Measurements from ENCODE around the gene IGFBP1.
A peak's percentile ranks its signal among the peaks of the same experiment; 100 is the strongest.

Gene IGFBP1

DNA sequence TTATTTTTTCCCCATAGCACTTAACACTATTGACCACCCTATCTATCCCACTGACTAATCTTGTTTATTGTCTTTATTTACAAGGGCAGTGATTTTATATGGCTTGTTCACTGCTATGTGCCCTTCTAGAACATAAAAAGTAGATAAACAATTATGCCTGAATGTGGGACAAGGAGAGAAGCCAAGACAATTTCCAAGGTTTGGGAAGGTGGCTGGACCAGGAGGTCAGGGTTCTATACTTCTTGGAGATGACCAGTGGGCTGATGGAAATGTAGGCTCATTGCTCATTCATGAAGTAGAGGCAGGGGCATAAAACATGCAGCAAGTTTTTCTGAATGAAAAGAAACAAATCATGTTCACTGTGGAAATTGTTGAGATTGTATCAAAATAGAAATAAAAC is 21.3 kb downstream of the IGFBP1 start:
- FAIRE-seq, result no peak

DNA sequence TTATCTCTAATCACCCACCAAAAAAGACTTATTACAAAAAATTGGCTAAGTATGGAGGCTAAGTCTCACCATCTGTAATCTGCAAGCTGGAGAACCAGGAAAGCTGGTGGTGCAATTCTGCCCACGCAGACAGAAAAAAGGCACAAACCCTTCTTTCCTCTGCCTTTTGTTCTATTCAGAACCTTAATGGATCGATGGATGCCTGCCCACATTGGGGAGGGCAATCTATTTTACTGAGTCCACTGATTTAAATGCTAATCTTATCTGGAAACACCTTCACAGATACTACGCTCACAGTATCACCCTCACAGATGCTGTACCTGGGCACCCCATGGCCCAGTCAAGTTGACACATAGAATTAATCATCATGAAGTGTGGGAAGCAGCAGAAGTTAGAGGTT is 22.6 kb downstream of the IGFBP1 start:
- FAIRE-seq, result no peak

DNA sequence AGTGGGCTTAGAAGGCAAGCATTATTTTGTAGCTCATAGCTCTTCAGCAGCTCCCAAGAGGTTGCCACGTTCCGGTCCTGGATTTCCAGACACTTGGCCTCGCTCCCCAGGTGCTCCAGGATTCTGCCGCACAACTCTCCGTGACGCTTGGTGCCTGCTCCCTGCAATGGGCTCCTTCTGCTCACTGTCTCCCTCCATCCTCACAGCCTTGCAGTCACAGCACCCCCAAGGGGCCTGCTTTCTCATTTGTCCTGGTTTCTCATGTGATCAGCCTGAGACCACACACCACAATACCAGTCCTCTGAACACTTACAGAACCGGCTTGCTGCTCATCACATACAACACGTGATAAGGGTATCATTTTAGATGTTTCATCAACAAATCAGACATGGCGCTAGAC is 23.0 kb downstream of the IGFBP1 start:
- no peak for FAIRE-seq

DNA sequence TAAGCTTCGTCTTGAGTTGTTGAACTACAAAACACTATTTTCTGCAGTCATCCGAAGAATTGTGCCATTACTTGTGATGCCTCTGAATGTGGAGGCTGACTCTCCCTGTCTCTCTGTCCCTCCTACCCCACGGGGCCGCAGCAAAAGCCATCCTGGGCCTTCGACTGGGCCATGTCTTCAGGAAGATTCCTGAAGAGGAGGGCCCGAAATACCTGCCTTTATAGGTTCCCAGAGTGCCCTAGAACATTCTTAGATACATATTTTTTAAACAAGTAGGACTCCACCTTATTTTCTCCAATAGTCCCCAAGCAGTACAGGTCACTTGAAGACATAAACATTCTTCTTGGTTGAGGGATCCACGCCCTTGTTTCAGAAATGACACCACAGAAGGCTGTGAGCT is 24.7 kb downstream of the IGFBP1 start:
- no peak for FAIRE-seq

DNA sequence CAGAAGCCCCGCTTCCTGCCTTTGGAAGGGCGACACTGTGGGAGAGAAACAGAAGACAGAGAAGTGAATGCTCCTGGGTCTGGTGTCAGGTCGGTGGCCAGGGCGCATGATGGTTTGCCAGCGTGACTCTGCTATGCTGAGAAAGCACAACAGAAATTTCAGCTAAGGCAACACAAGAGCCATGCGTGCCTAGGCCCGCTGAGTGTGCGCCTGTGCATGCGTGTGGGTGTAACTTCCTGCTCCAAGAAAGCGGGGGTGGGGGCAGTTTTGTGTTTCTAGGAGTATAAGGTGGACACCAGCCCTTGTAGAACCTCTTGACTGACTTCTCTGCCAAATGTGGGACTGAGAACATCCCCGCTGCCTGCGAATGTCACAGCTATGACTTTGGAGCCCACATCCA is 26.6 kb downstream of the IGFBP1 start:
- FAIRE-seq, result no peak

DNA sequence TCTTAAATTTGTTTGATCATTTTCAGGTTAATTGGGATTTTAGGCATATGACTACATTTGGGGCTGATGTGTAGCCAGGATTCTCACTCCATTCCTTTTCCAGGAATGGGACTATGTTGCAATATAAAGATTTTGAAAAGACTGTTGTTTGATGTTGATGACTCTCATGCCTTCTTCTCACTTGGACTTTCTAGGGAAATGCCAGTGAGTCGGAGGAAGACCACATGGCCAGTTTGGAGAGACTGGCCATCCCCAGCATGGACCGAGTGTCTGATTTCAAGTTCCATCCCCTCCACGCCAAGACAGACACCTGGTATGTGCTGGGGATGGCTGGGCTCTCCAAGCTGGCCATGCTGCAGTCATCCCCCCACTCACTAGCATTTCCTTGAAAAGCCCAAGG is 27.3 kb downstream of the IGFBP1 start:
- FAIRE-seq, result no peak

DNA sequence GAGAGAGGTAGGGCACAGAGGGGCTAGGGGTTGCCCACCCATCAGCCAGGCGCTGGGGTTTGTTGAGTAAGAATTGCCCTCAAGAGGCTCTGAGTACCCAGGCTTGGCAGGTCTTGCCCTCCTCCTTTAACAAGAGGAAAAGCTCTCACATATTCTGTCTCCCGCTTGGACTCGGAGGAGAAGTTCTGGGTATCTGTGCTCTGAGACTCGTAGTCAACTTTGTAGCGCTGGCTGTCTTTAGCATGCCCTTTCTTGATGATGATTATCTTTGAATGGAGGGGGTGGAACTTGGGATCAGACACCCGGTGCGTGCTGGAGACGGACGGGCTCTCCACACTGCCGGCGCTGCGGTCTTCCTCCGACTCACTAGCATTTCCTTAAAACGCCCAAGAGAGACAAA is 28.8 kb downstream of the IGFBP1 start:
- no peak for FAIRE-seq

DNA sequence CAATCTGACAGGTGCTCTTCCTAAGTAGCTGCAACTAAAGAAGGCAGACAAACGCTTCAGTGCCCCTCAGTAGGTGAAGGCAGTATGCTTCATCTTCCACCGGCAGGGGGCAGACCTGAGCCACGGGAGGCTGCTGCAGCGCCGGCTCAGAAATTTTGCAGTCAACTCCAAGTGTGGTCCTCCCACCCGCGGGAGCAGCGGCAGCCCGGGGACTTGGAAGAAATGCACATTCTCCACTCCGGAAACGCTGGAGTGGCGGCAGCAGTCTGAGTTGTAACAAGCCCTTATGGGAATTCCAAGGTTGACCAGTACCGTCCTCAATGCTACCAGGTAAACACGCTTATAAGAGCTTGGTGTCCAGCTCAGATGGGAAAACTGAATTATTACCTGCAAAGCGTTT is 29.4 kb downstream of the IGFBP1 start:
- FAIRE-seq, result no peak

DNA sequence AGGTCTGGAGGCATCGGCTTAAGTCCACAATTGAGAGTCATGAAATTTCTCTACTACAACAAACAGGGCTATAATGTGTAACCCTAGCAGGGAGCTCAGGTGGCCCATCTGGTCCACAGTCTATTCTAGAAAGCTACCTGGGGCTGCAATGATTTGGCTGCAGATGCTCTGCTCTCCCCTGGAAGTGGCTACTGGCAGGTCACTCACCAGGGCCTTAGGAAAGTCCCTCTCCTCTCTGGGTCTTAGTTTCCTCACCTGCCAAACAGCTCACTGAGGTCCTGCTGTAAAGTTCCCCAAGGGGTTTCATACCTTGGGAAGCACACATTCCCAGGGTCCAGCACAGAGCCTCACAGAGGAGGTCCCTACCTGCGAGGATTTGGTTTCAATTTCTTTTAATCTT is 30.3 kb downstream of the IGFBP1 start:
- FAIRE-seq, result no peak

DNA sequence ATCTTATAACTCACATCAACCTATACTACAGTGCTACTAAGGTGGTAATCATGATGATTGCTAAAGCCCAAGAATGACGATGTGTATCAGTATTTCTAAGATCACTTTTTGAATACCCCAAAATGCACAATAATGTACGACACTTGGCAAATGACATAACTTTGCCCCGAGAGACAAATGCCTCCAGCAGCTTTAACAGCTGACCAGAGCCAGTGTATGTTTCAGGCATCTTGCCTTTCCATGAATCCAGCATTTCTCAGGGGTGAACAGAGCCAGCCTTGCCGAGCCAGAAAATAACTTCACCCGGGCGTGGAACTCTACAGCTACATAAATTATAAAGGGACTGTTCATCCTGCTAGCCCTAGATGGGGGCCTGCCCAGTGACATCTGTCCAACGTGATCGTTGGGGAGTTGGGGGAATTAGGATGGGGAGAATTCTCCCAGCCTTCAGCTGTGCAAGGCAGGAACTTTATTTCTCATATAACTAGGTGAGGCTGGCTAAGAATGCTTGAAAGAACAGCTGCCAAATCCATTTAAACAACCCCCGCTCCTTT is 31.0 kb downstream of the IGFBP1 start:
- FAIRE-seq, result no peak

DNA sequence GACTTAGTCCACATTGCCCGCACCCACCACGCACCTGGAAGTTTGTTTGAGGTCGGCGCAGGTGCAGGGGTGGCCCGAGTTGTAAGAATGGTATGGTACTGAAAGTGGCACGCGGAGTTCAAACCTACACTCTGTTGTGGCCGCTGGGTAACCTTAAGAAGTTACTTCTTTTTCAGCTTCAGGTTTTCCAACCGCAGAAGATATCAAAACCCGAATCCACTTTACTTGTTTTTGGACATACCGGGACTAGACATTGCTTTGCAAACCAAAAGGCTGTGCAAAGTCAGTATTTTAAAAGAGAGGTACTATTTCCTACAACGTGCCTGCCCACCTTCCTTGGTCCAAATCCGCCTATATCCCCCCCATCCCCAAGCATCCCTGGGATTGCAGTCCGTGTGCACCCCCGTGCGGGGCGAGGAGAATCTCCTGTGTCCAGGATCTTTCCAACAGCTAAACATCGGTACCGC is 31.7 kb downstream of the IGFBP1 start:
- FAIRE-seq, result no peak

DNA sequence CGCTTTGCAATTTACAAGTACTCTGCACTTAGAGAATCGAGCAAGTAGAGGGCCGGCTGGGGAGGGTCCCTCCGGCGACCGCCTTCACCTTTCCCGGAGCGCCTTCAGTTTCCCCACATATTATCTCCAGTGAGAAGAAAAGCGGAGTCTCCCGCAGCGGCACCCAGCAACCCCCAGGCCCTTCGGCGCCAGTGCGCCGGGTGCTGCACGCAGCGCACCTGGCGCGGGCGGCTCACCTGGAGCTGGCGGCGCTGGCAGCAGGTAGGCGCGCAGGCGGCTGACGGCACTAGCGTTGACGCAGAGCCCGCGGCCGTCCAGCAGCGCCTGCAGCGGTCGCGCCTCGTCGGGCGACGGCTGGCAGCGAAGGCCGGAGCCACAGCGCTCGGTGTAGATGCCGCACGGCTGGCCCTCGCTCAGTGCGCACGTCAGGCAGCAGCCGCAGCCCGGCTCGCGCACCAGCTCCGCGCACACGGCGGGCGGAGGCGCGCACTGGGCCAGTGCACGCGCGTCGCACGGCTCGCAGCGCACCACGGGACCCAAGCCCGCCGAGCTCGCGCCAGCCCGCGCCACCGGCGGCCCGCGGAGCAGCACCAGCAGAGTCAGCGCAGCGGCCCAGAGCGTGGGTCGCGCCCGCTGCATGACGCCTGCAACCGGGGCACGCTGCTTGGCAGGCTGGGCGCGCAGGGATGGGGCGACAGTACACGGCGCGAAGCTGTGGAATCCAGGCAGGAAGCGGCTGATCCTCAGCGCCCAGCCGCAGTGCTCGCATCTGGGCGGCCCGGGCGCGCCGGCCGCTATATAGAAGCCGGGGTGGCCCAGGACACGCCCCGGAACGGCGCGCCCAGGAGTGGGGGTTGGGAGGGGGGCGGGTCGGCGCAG is 32.5 kb downstream of the IGFBP1 start, which contains the start of gene IGFBP3:
Gene IGFBP3, minus strand, starts transcription at position 771 of the 879 bp plus-strand sequence. Its CDS starts 132 bp downstream, at position 639.
- FAIRE-seq, result no peak

DNA sequence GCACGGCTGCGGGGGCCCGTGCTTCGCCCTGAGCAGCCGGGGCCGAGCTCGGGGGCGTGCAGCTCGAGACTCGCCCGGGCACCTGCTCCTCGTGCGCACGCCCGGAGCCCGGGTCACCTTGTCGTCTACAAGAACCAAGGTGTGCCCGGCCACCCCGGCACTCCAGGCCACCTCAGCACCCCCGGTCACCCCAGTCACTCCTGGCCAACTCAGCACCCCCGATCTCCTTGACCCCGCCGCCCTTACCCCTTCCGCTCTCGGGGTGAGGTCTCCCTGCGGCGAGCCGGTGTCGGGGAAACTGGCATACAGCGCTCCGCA is 33.1 kb downstream of the IGFBP1 start:
- FAIRE-seq, result no peak

DNA sequence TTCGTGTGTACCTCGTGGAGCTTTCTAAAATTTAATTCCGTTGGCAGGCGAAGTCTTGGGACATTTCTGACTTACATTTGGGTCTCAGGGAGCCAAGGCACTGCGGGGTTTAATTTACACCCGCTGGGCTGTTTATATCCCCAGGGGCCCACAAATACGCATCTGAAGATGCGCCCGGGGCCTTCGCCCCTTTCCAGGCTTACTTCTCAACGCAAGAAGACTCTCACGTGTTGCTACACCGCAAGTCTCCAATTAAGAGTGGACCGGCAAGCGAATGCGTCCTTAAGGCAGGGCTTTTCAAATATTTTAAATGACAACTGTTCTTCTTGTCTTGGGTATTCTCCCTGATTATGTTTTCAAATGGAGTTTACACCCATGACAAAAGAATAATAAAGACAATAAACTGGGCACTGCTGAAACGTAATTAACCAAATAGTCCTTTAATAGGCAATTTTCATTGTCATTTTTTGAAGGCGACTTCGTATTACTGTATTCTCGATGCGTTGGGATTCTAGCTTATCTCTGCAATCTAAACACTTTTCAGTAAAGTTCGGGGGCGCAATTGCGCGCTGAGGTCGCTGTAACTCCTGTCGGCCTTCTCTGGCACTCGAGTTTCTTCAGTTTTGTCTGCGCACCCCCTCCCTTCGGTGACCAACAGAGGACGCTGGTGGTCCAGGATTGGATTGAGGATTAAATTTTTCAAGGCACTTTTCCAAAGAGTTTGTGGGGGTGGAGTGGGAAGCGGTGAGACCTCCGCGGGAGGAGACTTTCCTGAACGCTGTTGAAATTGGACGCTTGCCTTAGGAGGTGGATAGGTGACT is 33.6 kb downstream of the IGFBP1 start:
- no peak for FAIRE-seq

DNA sequence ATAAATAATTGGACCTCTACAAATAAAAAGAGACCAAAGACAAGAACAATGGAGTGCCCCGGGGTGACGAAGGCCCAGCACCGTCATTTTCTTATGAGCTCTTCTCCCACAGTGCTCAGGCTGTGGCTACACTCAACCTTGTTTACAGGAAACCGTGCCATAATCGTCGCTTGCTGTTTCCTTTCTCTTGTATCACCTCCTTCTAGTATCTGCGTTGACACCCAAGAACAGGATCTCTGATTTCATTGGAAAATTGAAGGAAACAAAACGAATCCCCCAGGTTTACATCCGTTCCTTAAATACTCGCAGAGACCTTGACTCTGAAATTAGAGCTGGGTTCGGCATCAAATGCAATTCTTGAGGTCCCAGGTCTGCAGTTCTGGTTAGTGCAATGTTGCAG is 34.5 kb downstream of the IGFBP1 start:
- FAIRE-seq, result no peak

DNA sequence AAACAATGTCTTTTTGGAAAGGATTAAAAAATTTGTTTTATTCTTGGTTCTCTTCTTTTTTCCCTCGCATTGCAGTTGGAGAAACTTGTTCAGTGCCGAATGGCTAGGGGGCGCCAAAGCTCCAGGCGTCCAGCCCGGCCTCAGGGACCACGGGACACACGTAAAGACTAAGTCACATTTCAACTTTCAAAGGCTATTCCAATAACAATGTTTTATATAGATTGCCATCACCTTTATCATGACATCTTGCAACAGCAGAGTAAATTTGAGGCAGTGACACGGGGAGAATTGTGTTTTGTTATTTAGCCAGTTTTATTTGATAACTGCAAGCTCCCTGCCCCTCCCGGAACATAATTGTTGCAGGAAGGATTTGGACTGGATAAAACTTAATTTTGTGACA is 35.0 kb downstream of the IGFBP1 start:
- FAIRE-seq, result peak; percentile 84

DNA sequence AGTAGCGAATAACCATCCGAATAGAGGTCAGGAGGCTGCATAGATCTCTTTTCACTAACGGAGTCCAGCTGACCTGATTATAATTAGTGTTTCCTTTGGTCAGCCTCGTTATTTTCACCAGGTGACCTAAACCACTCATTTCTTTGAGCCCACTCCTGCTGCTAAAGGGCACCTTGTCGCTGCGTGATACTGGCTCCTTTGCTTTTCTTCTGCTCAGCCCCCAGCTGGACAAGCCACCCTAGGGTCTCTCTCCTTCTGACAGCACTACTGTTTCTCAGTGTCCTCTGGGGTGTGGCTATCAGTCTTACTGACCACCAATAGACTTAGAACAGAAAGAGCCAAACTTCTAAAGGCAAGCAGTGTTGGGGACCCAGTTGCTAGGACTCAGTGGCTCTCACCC is 35.5 kb downstream of the IGFBP1 start:
- no peak for FAIRE-seq

DNA sequence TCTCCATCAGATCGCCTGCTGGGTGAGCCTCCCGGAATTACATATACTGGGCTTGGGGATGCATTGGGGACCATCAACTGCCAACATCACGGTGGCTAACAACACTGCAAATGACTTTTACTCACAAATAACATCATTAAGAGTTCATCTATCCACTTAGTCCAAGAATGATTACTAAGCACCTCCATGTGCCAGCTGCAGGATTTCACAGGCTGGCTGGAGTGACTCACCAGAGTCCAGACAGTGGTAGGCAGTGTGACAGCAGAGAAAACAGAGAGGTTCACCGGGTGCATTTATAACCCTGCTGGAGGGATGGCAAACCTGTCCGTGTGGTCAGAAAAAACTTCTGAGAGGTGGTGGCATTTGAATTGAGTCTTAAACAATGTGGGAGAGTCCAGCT is 36.0 kb downstream of the IGFBP1 start:
- no peak for FAIRE-seq

DNA sequence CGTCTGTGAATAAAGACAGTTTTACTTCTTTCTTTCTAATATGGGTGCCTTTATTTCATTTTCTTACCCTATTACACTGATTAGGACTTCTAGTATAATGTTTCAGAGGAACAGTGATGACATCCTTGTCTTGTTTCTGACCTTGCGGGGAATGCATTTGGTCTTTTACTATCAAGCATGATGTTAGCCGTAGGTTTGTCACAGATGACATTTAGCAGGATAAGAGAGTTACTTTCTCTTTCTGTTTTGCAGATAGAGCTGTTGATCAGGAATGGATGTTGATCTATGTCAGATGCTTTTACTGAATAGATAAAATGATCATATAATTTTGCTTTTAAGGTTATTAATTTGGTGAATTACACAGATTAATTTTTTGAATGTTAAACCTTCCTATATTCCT is 39.4 kb downstream of the IGFBP1 start:
- no peak for FAIRE-seq

DNA sequence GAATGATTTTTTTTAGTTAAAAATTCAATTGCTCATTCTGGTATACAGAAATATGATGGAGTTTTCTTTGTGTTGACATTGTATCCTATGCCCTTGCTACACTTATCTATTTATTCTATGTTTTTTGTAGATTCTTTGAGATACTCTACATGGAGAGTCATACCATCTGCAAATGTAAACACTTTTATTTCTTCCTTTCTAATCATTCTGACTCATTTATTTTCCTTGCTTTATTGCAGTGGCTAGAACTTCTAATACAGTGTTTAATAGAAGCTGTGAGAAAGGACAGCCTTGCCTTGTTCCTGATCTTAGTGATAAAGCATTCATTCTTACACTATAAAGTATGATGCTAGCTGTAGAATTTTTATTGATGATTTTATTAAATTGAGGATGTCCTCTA is 42.7 kb downstream of the IGFBP1 start:
- FAIRE-seq, result no peak

DNA sequence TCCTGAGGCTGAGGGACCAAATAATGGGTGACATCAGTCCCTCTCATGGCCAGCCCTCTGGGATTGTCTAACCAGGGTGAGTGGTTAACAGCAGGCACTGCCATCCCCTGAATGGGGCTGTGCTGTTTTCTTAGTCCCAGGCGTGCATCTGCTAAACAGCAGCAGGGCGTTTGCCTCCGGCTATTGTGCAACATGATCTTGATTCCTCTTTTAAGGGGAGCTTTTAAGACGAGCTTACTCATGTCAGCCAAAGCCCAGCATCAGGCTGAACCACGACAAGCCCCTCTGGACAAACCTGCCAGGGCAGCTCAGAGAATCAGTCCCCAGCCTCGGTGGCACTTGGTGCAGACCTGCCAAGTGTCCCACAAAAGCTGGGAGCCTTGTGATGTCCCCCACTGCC is 49.0 kb downstream of the IGFBP1 start:
- no peak for FAIRE-seq

DNA sequence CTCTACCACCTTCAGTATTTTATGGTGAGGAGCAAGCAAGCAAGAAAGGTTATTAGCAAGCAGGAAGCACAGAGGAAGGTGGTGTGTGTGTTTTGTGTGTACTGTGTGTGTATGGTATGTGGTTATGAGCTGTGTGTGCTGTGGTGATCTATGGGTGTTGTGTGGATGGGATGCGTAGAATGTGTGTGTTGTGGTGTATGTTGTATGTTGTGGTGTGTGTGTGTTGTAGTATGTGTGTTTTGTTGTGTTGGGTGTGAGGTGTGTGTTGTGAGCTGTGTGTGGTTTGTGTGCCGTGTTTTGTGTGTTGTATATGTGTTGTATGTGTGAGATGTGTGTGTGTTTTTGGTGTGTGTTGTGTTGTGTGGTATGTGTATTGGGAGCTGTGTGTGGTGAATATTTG is 49.6 kb downstream of the IGFBP1 start:
- no peak for FAIRE-seq

DNA sequence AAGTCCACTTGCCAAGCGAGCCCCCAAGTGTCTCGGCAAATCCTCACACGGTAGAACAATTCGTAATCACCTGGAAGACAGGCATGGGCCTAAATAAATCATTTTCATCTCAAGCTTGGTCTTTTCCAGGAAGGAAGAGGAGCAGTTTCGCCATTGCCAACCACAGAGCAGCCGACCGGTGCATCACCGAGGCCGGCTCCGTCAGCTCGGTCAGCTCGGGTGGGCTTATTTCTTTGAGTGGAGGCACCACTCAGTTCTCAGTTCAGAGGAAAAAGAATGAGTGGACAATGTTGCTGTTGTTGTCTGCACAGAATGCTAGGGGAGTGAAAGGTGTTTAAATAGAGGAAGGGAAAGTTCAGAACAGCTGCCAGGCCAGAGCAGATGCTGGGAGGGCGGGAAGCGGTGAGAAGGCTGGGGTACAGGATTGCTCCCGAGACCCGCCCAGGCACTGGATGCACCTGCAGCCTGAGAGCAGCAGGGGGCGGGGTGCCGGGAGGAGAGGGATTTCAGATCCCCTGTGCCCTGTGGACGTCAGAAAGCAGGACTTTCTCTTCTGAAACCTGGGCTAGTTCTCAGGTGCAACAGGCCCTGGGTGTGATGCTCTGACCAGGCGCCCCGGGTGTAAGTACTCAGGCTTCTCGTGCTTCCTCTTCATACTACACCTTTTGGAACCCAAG is 50.5 kb downstream of the IGFBP1 start:
- no peak for FAIRE-seq

Data from endometrium (tissue), 2 donors.